Activated CD4-positive, alpha-beta T cell treated with anti-CD3 and anti-CD28 coated beads, Interleukin-2, amount 50 U/mL, for 1 hour (primary cell): ENCODE results near the gene STAT3.
A peak's percentile ranks its signal among the peaks of the same experiment; 100 is the strongest.
"Not testable (repeated sequence)": the region's sequence is repeated elsewhere in the genome, so short reads cannot be mapped to it uniquely, and the experiment has no call there.

Experiments
- DNase-seq: peaks from one replicate; pipeline ENCODE4 v3.0.0-alpha.2; 2020

The STAT3 gene

GRCh38 chr17:42378959-42379594 lies 9.2 kb downstream of the STAT3 start:
- DNase-seq, result no peak

DNA sequence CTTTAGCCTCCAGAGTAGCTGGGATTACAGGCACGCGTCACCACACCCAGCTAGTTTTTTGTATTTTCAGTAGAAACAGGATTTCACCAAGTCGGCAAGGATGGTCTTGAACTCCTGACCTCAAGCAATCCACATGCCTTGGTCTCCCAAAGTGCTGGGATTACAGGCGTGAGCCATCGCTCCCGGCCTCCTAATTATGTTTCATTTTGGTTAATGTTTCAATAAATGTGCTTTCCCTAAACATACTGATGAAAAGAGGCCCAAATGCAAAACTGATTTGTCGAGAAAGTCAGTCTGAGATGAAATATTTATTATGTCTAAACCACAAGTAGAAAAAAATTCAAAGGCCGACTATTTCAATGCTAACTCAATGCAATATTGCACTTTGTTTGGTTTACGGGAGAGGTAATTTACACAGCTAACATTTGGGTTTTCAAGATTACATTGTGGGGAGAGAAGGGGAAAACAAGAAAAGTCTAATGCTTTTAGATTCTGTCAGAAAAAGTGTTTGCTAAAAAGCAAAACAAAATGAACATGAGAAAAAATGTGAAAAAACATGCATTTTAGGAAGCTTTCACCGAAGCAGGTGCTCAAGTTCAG lies 9.8 kb downstream of the STAT3 start:
- no peak for DNase-seq

DNA sequence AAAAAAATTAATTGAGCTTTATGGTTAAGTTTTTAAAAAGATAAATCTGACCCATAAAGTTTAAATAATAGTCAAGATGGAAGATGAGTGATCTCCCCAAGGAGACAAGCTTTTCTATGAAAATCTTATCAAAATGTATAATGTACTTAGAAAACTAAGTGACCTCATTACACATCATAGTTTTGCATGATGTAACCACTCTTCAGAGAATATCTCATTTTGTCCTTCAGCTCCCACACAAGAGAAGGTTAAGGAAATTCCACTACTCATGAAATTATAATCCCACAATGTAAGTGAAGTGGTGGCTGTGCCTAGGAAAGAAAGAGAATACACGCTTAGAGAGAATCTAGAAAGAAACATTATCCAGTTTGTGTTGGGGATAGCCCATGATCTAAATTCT lies 14.3 kb downstream of the STAT3 start:
- DNase-seq, result no peak

GRCh38 chr17:42372142-42372541 lies 16.1 kb downstream of the STAT3 start:
- DNase-seq, result no peak

DNA sequence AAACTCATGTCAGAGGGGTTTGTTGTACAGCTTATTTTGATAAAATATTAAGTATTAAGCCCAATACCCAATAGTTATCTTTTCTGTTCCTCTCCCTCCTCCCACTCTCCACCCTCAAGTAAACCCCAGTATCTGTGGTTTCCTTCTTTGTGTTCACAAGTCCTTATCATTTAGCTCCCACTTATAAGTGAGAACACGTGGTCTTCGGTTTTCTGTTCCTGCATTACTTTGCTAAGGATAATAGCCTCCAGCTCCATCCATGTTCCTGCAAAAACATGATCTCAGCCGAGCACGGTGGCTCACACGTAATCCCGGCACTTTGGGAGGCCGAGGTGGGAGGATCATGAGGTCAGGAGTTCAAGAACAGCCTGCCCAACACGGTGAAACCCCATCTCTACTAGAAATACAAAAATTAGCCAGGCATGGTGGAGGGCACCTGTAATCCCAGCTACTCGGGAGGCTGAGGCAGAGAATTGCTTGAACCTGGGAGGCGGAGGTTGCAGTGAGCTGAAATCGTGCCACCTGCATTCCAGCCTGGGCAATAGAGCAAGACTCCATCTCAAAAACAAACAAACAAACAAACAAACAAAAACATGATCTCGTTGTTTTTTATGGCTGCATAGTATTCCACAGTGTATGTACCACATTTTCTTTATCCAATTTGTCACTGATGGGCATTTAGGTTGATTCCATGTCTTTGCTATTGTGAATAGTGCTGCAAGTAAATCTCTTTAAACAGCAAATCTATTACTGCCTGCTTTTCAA lies 19.3 kb downstream of the STAT3 start:
- DNase-seq, result not testable (repeated sequence)

DNA sequence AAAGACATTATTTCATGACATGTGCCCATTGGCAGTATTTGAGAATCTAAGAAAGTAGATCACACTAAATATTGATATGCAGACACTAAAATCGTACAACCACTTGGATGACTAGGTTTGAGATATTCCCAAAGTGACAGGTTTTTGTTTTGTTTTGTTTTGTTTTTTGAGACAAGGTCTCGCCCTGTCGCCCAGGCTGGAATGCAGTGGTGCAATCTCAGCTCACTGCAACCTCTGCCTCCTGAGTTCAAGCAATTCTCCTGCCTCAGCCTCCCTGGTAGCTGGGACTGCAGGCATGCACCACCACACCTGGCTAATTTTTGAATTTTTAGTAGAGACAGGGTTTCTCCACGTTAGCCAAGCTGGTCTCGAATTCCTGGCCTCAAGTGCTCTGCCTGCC lies 19.9 kb downstream of the STAT3 start:
- not testable (repeated sequence) for DNase-seq

DNA sequence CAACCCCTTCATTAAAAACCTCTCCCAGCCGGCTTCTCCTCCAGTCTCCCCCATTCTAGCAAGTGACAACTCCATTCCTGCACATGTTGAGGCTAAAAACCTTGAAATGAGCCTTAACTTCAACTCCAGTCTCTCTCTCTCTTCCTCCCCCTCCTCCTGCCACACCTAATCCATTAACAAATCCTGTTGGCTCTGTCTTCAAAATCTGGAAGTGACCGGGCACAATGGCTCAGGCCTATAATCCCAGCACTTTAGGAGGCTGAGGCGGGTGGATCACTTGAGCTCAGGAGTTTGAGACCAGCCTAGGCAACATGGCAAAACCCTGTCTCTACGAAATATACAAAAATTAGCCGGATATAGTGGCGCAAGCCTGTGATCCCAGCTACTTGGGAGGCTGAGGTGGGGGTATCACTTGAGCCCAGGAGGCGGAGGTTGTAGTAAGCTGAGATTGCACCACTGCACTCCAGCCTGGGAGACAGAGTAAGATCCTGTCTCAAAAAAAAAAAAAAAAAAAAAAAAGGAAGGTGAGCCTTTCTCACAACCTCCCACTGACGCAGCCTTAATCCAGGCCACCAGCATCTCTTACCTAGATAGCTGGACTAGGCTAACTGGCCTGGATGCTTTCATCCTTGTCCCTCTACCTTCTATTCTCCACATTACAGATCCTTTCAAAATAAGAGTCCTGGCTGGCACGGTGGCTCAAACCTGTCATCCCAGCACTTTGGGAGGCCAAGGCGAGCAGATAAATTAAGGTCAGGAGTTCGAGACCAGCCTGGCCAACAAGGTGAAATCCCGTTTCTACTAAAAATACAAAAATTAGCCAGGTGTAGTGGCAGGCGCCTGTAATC lies 21.8 kb downstream of the STAT3 start:
- DNase-seq, result not testable (repeated sequence)

GRCh38 chr17:42365136-42365535 lies 23.1 kb downstream of the STAT3 start:
- DNase-seq, result no peak

DNA sequence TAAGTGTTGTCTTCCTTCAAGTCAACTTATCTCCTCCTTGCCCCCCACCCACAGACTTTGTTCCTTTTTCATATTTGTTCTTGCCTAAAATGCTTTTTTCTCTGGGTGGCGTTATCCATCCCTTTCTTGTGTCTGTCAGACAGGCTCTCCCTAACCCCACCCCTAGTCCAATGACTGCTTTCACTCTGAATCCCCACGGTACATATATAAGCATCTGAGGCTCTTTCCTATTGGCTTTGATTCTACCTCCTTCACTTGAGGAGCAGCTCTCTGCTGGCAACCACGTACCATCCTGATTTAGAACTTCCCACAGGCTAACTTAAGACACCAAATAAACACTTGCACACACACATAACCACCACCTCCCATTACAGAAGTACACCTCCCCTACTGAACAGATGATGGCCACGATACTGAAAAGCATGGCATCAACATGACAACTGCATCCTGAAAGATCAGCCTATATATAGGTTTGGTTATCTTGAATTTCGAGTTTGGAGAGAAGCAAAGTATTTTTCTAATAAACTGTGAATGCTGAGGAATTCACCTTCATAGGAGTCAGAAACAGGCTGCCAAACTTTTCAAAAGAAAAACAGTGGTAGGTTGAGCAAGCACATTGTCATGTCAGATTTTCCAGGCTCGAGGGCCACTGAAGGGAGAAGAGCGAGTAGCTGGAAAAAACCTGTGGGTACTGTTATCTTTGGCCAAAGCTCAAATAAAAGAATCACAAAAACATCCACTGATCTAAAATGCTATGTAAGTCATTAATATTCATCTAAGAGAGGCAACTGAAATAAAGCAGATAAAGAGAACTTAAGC lies 24.3 kb downstream of the STAT3 start:
- peak; percentile 13 for DNase-seq

DNA sequence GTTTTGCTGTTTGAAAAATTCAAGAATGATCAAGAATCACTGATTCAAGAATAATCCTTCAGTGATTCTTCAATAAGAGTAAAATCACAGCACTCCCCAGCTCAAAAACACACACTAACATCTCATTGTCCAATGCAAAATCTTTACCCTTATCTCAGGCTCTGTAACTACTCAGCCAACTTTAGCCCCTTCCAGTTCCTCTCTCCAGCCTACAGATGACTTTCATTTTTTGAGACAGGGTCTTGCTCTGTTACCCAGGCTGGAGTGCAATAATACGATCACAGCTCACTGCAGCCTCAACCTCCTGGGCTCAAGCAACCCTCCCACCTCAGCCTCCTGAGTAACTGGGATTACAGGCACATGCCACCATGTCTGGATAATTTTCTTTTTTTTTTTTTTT lies 25.0 kb downstream of the STAT3 start:
- DNase-seq, result no peak

GRCh38 chr17:42362245-42362961 lies 25.8 kb downstream of the STAT3 start:
- DNase-seq, result no peak

DNA sequence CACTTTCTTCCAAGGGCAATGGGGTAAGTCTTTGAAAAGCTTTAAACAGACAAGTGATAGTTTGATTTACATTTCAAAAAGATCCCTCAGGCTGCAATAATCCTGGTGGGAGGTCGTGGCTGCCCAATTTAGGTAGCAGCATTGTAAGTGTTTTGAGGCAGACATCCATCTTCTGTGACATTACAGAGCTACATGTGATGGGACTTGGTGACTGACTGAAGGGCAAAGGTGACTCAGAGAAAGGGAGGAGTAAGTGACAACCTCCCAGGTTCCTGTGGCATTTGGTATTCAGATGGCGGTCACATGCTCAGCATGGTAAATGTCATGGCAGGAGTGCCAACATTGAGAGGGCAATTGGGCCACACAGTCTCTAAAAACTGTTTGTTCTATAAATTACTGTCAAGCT lies 26.5 kb downstream of the STAT3 start:
- DNase-seq, result peak; percentile 21

DNA sequence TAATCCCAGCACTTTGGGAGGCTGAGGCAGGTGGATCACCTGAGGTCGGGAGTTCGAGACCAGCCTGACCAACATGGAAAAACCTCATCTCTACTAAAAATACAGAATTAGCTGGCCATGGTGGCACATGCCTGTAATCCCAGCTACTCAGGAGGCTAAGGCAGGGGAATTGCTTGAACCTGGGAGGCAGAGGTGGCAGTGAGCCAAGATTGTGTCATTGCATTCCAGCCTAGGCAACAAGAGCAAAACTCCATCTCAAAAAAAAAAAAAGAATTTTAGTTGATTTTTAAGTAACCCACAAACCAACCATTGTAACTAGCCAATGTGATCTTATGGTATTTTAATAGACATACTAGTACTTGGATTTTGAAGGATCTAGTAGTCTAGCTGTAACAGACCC lies 27.9 kb downstream of the STAT3 start:
- not testable (repeated sequence) for DNase-seq

DNA sequence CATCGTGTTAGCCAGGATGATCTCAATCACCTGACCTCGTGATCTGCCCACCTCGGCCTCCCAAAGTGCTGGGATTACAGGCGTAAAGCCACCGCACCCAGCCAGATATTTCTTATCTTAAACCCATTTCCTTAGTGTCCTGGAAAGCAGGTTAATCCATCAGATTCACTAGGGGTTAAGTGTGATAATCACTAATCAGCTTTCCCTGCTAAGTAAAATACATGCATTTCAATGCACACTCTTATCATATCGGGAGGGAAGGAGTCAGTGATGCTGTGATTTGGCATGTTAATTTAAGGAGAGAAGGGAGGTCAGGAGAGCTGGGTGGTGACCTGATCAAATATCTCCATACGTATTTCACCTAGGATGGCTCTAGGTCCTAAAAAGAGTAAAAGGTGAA lies 29.1 kb downstream of the STAT3 start:
- DNase-seq, result no peak

- no peak for DNase-seq
These were observed 29.8 kb downstream of the STAT3 start for GRCh38 chr17:42358434-42358833.

DNA sequence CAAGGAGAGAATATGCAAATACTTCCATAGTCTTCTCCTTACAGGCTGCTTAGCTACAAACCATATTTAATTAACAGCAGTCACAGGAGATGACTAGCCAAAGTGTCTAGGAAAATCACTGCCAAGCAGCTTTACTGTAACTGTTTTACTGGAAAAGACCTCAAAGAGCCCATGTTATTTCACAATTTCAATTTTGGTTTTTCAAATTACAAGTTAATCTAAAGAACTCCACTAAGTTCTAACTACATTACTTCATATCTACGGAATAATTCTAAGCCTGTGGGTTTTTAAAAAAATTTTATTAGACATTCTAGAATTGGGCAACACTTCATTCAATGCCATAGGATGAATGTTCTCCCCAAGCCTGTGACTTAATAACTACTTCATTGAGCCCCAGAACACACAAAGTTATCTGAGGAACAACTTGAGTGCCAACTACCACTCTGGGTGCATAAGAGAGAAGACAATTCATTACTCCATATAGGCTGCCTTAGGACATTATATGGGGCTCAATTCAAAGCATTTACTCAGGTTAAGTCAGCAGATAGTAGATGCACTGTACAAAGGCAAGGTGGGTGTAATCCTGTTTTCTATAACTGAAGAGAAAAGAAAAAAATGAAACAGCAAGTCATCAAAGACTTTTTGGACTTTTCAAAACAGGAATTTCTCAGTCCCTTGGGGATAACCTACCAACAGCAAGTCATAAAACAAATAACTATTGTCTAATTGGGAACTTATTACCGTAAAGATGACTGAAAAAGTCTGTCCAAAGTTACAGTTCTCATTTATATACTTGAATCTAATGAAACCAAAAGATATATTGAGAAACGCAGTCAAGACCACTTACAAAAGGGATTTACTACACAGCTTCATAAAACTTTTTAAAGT lies 33.0 kb downstream of the STAT3 start:
- no peak for DNase-seq

GRCh38 chr17:42348104-42348503 lies 40.1 kb downstream of the STAT3 start:
- DNase-seq, result no peak

GRCh38 chr17:42347606-42348005 lies 40.6 kb downstream of the STAT3 start:
- DNase-seq, result no peak

- no peak for DNase-seq
These were observed 41.0 kb downstream of the STAT3 start for GRCh38 chr17:42347198-42347597.

DNA sequence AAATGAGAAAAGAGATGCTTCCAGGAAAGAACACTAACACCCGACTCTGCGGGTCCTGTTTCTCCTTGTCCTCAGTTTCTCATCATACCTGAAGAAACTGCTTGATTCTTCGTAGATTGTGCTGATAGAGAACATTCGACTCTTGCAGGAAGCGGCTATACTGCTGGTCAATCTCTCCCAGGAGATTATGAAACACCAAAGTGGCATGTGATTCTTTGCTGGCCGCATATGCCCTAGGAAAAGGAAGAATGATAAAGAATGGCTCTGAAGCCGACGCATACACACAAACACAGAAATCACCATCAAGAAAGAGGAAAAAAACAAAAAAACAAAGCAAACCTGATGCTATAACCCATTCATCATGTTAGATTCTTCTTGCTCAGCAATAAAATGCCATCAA lies 41.8 kb downstream of the STAT3 start:
- DNase-seq, result no peak
